GM12872 (cell line): ENCODE data around the gene PSD4.

Experiments
- TF ChIP-seq, protein P1 (sequence below): IDR thresholded peaks from 3 replicates; pipeline ENCODE4 v1.5.1; 2011; ENCODE audit warnings: low read depth, mild to moderate bottlenecking, low read length, moderate library complexity; ENCODE audit not compliant: insufficient read depth

PSD4 gene

DNA sequence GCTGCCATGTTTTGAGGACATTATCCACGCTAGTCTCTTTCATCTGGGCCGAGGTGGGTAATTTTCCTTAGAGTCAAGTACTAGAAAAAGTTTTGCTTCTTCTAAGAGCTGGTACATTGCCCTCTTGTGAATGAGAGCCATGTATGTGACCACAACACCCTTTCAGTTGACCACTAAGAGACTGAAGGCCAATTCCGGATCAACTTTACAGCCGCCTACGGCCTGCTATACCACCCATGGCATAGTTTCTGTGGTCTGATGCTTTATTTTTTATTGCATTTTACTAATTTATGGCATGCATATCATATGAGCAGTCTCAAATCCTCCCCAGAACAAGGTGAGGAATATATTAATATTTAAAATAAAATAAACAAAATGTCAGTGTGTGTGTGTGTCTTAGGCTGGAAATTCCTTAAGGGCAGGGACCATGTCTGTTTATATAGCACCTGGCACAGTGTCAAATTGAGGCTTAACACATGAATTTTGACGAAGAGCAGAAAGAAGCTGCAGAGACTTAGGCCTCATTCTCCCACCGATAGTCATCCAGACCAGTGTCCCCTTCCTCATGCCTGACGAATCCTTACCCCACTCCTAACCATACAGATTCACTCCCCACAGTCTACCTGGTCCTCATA lies 35.4 kb downstream of the PSD4 start:
- TF ChIP-seq, protein P1, sequence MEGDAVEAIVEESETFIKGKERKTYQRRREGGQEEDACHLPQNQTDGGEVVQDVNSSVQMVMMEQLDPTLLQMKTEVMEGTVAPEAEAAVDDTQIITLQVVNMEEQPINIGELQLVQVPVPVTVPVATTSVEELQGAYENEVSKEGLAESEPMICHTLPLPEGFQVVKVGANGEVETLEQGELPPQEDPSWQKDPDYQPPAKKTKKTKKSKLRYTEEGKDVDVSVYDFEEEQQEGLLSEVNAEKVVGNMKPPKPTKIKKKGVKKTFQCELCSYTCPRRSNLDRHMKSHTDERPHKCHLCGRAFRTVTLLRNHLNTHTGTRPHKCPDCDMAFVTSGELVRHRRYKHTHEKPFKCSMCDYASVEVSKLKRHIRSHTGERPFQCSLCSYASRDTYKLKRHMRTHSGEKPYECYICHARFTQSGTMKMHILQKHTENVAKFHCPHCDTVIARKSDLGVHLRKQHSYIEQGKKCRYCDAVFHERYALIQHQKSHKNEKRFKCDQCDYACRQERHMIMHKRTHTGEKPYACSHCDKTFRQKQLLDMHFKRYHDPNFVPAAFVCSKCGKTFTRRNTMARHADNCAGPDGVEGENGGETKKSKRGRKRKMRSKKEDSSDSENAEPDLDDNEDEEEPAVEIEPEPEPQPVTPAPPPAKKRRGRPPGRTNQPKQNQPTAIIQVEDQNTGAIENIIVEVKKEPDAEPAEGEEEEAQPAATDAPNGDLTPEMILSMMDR: no peak

DNA sequence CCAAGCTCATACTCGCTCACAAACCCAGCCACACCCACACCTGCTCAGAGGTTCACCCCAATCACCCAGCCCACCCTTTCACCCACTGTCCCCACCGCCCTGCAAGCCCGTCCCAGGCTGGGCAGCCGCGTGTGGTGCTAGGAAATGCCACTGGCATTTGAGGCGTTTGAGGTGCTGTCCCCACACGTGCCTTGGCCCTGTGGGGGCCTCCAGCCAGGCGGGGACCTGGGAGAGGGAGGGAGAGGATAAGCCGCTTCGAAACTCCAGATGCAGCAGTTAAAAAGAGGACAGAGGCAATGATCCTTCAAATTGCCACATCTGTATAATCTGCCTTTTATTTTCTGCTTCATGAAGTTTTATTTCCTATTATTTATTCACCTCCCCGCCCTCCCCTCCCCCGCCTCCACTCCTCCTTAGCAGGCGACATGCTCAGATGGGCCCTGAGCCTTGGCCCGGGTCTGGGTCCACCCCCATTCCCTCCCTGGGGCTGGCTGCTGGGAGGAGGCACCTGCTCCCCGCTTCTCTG lies 35.9 kb downstream of the PSD4 start:
- TF ChIP-seq, protein P1: no peak

DNA sequence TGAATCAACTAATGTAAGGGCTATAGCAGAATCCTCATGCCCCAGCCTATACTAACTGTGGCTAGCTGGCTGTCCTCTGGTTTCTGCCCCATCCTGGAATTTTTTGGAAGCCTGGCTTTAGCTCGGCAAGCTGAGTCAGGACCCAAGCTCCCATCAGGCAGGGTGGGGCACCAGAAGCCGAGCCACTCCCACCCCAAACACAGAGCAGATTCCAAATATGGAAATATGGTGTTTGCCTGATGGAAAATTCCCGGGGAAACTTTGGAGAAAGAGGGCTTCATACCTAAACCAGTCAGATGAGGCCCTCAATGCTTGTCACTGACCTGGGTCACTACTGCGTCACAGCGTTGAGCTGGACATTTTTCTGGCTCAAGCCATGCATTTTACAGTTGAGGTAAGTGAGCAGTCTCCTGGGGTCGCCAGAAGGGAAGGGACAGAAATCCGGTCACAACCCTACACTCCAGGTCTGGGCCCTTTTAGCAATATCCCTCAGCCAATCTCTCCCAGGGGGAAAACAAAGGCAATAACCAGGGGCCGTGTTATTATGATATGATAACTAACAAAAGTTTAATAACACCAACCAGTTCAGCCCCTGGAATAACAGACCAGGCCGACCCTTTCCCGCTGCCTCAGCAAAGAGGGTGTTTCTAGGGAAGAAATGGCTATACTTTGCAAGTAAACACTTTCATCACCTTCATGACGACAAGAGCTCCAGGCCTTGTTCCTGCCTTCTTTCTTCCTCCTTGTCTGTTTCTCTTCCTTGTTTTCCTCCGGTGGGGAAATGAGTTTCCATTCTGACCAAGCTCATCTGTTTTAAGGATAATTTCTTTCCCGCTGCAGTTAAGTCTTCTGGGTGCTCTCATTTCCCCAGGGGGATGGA lies 37.7 kb downstream of the PSD4 start:
- TF ChIP-seq, protein P1: no peak

DNA sequence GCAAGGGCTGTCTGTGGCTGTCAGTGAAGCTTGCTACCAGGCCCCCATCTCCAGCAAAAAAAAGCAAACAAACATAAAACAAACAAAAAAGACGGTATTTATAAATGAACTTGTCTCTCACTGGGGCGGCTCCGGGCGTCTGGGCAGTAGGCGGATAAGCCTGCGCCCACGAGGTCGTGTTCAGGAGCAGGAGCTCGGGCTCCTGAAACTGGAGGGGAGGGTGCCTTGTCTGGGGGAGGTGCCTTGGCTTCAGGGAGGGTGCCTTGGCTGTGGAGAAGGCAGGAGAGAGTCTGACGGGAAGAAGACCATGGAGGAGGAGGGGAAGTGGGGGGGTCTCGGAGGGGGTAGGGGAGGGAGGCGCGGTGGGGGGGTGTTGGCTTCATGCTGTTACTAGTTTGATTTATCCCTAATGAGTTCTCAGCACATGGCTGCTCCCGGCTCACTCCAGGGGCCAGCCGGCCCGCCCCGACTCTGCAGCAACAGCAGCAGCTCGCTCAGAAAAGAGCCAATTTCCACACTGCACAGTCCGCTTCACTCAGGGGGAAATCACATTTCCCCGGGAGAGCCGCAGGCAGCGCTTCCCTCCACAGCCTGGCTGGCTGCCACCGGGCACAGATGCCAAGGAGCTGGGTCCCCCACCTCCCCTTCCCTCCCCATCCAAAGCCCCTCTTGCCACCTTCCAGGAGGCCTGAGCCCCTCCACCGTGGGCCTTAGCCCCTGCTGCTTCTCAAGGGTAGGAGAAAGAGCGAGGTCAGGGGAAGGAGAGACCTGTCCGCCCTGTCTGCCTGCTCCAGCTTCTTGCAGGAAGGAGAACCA lies 38.7 kb downstream of the PSD4 start:
- TF ChIP-seq, protein P1: no peak

DNA sequence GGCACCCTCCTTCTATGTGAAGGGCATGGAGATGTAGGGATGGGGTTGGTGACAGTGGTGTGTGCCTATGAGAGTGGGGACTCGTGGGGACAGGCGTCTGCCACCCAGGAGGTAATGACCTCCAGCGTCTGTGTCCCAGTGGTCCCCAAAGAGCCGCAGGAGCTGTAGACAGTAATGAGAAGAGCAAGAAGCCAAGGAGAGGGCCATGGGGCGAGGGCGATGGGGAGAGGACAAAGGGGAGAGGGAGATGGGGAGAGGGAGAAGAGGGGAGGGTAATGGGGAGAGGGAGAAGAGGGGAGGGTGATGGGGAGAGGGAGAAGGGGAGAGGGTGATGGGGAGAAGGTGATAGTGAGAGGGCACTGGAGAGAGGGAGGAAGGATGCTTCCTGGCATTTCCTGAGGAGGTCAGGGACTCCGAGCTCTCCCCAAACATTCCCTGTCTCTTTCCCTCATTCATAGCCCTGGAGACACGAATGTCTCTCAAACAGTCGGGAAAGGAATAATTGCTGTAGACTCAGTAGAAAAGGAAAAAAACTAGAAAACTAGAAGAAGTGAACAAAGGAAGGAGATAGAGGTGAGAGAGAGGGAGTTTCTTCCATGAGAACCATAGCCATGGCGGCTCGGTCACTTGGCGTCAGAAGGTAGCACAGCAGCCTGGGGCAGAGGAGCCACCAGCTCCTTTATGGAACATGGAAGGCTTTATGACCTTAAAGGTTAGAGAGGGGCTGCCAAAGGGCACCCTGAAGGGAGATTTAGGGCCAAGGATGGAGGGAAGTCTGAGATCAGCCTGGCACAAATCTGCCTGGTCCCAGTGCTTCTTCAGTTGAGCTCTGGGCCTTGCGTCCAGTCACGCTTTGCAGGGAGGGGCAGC lies 39.5 kb downstream of the PSD4 start:
- TF ChIP-seq, protein P1: no peak

DNA sequence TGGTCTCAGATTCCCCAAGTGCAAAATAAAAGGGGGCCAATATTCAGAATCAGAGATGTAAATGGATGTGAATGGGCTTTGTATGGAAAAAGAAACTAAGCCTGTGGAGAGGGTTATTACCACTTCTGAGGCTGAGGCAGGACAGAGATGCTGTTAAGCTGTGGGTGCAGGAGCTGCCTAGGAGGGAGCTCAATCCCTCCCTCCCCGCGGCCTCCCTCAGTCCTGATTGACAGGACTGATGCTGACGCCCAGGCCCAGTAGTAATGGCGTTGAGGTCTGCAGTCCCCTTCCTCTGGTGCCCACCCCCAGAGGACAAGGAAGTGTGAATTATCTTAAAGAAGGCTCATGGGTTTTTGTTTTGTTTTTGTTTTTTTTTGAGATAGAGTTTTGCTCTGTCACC lies 40.4 kb downstream of the PSD4 start:
- TF ChIP-seq, protein P1: no peak
